ENCODE measurements around the gene NEURL3.

- TF ChIP-seq, protein P1, sequence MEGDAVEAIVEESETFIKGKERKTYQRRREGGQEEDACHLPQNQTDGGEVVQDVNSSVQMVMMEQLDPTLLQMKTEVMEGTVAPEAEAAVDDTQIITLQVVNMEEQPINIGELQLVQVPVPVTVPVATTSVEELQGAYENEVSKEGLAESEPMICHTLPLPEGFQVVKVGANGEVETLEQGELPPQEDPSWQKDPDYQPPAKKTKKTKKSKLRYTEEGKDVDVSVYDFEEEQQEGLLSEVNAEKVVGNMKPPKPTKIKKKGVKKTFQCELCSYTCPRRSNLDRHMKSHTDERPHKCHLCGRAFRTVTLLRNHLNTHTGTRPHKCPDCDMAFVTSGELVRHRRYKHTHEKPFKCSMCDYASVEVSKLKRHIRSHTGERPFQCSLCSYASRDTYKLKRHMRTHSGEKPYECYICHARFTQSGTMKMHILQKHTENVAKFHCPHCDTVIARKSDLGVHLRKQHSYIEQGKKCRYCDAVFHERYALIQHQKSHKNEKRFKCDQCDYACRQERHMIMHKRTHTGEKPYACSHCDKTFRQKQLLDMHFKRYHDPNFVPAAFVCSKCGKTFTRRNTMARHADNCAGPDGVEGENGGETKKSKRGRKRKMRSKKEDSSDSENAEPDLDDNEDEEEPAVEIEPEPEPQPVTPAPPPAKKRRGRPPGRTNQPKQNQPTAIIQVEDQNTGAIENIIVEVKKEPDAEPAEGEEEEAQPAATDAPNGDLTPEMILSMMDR (IDR thresholded peaks at IDR 0.05): no peak
- TF ChIP-seq ZFX (IDR thresholded peaks at IDR 0.05; ENCODE audit: borderline replicate concordance): no peak
Measured at GRCh38 chr2:96449637-96450036, 55.5 kb downstream of the NEURL3 start.

Measured in 22Rv1 (cell line).